Sigmoid colon (tissue), 7 donors: ENCODE results near the gene PFDN4. TPM values are rescaled to one million over a fixed set of nuclear protein-coding genes. Genes with fewer than 3 reads are reported as not detected.

Experiments used
- DNase-seq: peaks from one replicate; pipeline ENCODE4 v3.0.0-alpha.2; 2019
- H3K27ac ChIP-seq, 4 donors: fragments of 200-600 bp; sonication (generic); one replicate each; pipeline ENCODE4 v1.5.1; 2016 to 2019; ENCODE audit warnings: mild to moderate bottlenecking in 1 of 4
- H3K27me3 ChIP-seq, 3 donors: fragments of 200-600 bp; sonication (generic); one replicate each; pipeline ENCODE4 v1.5.1; 2019; ENCODE audit warnings: mild to moderate bottlenecking in 1 of 3
- H3K36me3 ChIP-seq, 4 donors: fragments of 200-600 bp; sonication (generic); one replicate each; pipeline ENCODE4 v1.5.1; 2016 to 2019
- H3K4me1 ChIP-seq, 4 donors: fragments of 200-600 bp; sonication (generic); one replicate each; pipeline ENCODE4 v1.5.1; 2017 to 2019
- H3K4me3 ChIP-seq, 4 donors: fragments of 200-600 bp; sonication (generic); one replicate each; pipeline ENCODE4 v1.5.1; 2017 to 2019; ENCODE audit warnings: mild to moderate bottlenecking in 2 of 4, moderate library complexity in 1 of 4
- H3K9me3 ChIP-seq, 4 donors: fragments of 200-600 bp in 3 of 4; sonication (generic) in 3 of 4; one replicate each; pipeline versions ENCODE4 v1.5.1 to v1.6.1; 2013 to 2019
- EP300 ChIP-seq, 4 donors: sonication (generic); formaldehyde crosslinking; IDR thresholded peaks; one replicate each; pipeline ENCODE4 v1.6.1; 2017; ENCODE audit warnings: antibody characterized with exemption in 4 of 4
- POLR2A ChIP-seq, 2 donors: fragments of 450-650 bp; IDR thresholded peaks; one replicate each; pipeline ENCODE4 v1.6.1; 2016; ENCODE audit warnings: antibody characterized with exemption in 2 of 2, mild to moderate bottlenecking in 2 of 2, moderate library complexity in 2 of 2
- POLR2AphosphoS5 ChIP-seq, 4 donors: sonication (generic); formaldehyde crosslinking; IDR thresholded peaks; one replicate each; pipeline ENCODE4 v1.6.1; 2017; ENCODE audit warnings: antibody characterized with exemption in 4 of 4
- WGBS, 2 donors: extraction: QIAGEN DNeasy Blood & Tissue Kit; methylation state at CpG; one replicate each; pipeline ENCODE4 v1.1.7; 2013; 5-methylcytosine and 5-hydroxymethylcytosine counted together
- intact Hi-C: fragments of 100-400 bp; cut with DNase I; formaldehyde crosslinking; loops from one replicate; pipeline ENCODE4 v1.15.1; 2023
- polyA plus RNA-seq, 3 donors: library from polyadenylated mRNA; stranded (reverse); fragments of 200-250 nt; gene quantifications; one replicate each; pipeline ENCODE4 v1.2.3, GENCODE V29; 2013
- total RNA-seq, 4 donors: library from RNA; depleted of rRNA; stranded (reverse); fragments of >200 nt; gene quantifications; one replicate each; pipeline ENCODE4 v1.1.0, GENCODE V29; 2016
- TF ChIP-seq, protein P1 (sequence below), 4 experiments: fragments of 450-650 bp in 3 of 4; fragments of 200-600 bp in 1 of 4; IDR thresholded peaks; one replicate each; pipeline ENCODE4 v1.5.1; 2016 to 2019; ENCODE audit warnings: antibody characterized with exemption in 4 of 4, mild to moderate bottlenecking in 3 of 4, moderate library complexity in 2 of 4
- donor health status: healthy with polysubstance abuse.
- donor health status: Bipolar disorder and iron deficiency.
- donor health status: healthy.

Gene PFDN4
- total and polyA plus RNA-seq, 7 donors: 55.3 to 284 (median 101) TPM

DNA sequence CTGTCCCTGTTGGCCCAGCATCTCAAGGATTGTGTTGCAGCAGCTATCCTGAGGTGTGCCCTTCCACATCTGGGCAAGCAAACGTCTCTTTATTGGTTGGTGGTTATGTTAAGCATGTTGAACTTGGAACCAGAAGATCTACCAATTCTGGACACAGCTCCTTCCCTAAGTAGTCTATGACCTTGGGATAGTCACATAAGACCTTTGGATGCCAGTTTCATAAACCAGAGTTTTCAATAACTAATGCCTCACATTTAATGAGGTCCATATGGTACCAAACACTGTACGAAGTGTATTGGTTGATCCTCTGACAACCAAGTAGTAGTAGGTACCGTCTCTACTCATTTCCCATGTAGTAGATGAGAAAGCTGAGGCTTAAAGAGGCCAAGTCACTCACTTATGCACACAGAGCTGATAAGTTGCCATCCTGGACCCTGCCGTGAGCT lies 37.8 kb upstream of the PFDN4 start:
- no peaks in the 10 kb centered on the region for H3K9me3 ChIP-seq
- H3K4me1 ChIP-seq: peaks cover 0 to 24% (median 16%) of the 10 kb centered on the region in 4 donors
- H3K36me3 ChIP-seq: no peaks in the 10 kb centered on the region
- peaks cover 13 to 81% (median 51%) of the 10 kb centered on the region in 3 donors for H3K27me3 ChIP-seq
- no peak overlapping the region for H3K4me3 ChIP-seq
- intact Hi-C loops: no loop called here
- no peak overlapping the region for H3K27ac ChIP-seq
- DNase-seq: no peak
- 63 to 64% methylated on average over 4 of the region's 4 CpGs for WGBS, 2 donors
- TF ChIP-seq POLR2AphosphoS5 (IDR thresholded peaks at IDR 0.05): no peak
- TF ChIP-seq, protein P1, sequence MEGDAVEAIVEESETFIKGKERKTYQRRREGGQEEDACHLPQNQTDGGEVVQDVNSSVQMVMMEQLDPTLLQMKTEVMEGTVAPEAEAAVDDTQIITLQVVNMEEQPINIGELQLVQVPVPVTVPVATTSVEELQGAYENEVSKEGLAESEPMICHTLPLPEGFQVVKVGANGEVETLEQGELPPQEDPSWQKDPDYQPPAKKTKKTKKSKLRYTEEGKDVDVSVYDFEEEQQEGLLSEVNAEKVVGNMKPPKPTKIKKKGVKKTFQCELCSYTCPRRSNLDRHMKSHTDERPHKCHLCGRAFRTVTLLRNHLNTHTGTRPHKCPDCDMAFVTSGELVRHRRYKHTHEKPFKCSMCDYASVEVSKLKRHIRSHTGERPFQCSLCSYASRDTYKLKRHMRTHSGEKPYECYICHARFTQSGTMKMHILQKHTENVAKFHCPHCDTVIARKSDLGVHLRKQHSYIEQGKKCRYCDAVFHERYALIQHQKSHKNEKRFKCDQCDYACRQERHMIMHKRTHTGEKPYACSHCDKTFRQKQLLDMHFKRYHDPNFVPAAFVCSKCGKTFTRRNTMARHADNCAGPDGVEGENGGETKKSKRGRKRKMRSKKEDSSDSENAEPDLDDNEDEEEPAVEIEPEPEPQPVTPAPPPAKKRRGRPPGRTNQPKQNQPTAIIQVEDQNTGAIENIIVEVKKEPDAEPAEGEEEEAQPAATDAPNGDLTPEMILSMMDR (IDR thresholded peaks at IDR 0.05): no peak
- TF ChIP-seq POLR2A (IDR thresholded peaks at IDR 0.05): no peak
- no peak for TF ChIP-seq EP300 (IDR thresholded peaks at IDR 0.05)

DNA sequence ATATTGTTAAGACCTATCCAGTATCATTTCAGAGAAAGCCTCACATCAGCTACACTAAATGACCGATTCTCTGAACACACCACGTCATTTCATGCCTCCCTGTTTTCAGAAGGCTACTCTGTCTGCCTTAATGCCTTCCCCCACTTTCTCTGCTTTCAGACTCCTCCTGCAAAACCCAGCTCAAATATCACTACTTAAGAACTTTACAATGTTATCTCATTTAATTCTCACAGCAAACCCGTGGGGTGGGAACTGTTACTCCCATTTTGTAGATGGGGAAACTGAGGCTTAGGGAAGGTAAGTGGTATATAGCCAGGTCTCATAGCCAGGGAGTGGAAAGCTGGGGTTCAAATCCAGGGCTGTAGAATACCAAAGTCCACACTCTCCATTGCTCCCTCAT lies 36.9 kb upstream of the PFDN4 start:
- 58 to 69% methylated on average over 3 of the region's 3 CpGs for WGBS, 2 donors

DNA sequence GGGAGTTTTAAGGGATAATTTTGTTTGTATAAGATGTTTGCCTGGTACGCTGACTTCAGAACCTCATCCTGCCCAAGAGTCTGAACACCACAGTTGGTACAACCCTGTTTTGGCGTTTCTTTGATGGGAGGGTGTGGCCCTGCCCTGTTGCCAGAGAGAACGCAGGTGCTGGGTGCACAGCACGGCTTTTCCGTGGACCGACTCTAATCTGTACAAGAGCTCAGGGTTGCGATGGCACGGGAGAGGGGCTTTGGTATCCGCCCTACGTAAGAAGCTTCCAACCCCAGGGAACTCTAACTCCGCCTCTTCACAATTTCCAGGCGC lies 35.4 kb upstream of the PFDN4 start:
- H3K27me3 ChIP-seq: peaks cover 13 to 86% (median 51%) of the 10 kb centered on the region in 3 donors
- DNase-seq: no peak
- peaks cover 0 to 24% (median 16%) of the 10 kb centered on the region in 4 donors for H3K4me1 ChIP-seq
- no peaks in the 10 kb centered on the region for H3K9me3 ChIP-seq
- WGBS, 2 donors: 4 to 12% methylated on average over 12 of the region's 12 CpGs
- H3K27ac ChIP-seq: no peak overlapping the region
- TF ChIP-seq POLR2A (IDR thresholded peaks at IDR 0.05) (no peak), EP300 (IDR thresholded peaks at IDR 0.05) (no peak)
- TF ChIP-seq, protein P1 (IDR thresholded peaks at IDR 0.05): no peak
- no peak overlapping the region for H3K4me3 ChIP-seq
- intact Hi-C loops: no loop called here
- H3K36me3 ChIP-seq: no peaks in the 10 kb centered on the region

More for the DNA sequence above, 36.9 kb upstream of the PFDN4 start:
- no peaks in the 10 kb centered on the region for H3K9me3 ChIP-seq
- intact Hi-C loops: no loop called here
- H3K27me3 ChIP-seq: peaks cover 13 to 90% (median 51%) of the 10 kb centered on the region in 3 donors
- no peak overlapping the region for H3K4me3 ChIP-seq
- H3K27ac ChIP-seq: no peak overlapping the region
- TF ChIP-seq POLR2A (IDR thresholded peaks at IDR 0.05) (no peak), EP300 (IDR thresholded peaks at IDR 0.05) (no peak), POLR2AphosphoS5 (IDR thresholded peaks at IDR 0.05) (no peak)
- TF ChIP-seq, protein P1 (IDR thresholded peaks at IDR 0.05): no peak
- no peak for DNase-seq
- H3K36me3 ChIP-seq: no peaks in the 10 kb centered on the region
- peaks cover 0 to 24% (median 16%) of the 10 kb centered on the region in 4 donors for H3K4me1 ChIP-seq

DNA sequence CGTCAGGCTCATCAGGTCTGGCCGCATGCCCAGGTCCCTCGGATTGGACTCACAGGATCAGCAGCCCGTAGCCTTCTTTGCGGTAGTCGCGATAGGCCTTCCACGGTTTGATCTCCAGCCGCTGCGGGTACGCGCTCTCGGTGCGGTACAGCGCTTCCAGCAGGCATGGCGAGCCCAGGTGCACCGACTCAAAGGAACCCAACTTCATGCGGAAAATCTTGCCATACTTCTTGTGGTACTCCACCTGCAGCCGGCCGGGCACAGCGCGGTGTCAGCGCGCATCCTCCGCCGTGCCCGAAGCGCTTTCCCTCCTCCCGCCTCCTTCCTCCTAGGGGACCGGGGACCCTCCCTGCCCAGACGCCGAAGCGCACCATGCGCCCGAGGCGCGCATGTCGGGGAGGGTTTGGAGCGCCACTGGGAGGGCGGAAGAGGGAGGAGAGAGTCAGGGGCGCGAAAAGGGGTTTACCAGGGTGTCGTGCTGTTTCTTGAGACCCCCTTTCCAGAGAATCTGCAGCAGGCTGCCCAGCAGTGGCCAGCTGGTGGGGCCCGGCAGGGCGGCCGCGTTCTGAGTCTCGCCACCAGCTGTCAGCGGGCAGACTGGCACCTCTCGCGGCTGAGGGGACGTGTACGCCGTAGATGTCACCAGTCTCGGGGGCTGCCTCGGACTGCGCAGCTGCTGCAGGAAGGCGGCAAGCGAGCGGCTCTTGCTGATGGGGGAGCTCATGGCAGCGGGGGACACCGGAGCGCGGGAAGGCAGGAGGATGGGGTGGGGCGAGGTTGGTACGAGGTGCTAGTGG lies 34.8 kb upstream of the PFDN4 start:
- Histone ChIP-seq H3K4me3 (no peak overlapping the region), H3K4me1 (peaks cover 0 to 24% (median 16%) of the 10 kb centered on the region in 4 donors)

More for the DNA sequence above, 34.8 kb upstream of the PFDN4 start:
- peaks cover 13 to 81% (median 47%) of the 10 kb centered on the region in 3 donors for H3K27me3 ChIP-seq
- intact Hi-C loops: no loop called here
- 2% methylated on average over 66 of the region's 66 CpGs for WGBS, 2 donors
- TF ChIP-seq, protein P1 (IDR thresholded peaks at IDR 0.05): no peak
- TF ChIP-seq POLR2A (IDR thresholded peaks at IDR 0.05): no peak
- TF ChIP-seq POLR2AphosphoS5 (IDR thresholded peaks at IDR 0.05): no peak
- TF ChIP-seq EP300 (IDR thresholded peaks at IDR 0.05): no peak
- H3K36me3 ChIP-seq: no peaks in the 10 kb centered on the region
- H3K9me3 ChIP-seq: no peaks in the 10 kb centered on the region
- no peak for DNase-seq
- no peak overlapping the region for H3K27ac ChIP-seq
